ENCODE data around the gene STPG4. TPM values are rescaled to one million over a fixed set of nuclear protein-coding genes. Genes with fewer than 3 reads are reported as not detected.

The STPG4 gene
- total RNA-seq, 2 donors from 2014 or later, result 0.19 to 0.50 TPM

DNA sequence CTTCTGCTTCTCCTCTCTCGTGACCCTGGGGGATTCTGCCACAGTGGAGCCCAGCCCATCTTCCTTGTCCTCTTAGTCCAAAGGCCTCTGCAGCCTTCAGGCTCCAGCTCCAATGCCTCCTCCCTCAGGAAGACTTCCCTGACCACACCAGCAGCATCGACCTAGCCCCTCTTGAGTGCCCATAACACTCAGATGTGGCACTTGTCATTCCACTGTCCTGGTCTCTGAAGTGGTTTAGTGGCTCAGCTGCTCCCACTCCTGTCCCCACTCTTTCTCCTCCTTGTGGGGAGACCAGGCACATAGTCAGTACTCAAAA, 97.5 kb downstream of the STPG4 start:
- Mint-ChIP-seq H3K4me3 (no peak overlapping the region), H3K27ac (peak overlapping the region; percentile 84), H3K4me1 (peaks cover 5% of the 10 kb centered on the region), H3K27me3 (no peaks in the 10 kb centered on the region), H3K36me3 (ENCODE audit: low read depth) (peaks cover 63% of the 10 kb centered on the region), H3K9me3 (no peaks in the 10 kb centered on the region)
- ATAC-seq (replicated peaks), result no peak

DNA sequence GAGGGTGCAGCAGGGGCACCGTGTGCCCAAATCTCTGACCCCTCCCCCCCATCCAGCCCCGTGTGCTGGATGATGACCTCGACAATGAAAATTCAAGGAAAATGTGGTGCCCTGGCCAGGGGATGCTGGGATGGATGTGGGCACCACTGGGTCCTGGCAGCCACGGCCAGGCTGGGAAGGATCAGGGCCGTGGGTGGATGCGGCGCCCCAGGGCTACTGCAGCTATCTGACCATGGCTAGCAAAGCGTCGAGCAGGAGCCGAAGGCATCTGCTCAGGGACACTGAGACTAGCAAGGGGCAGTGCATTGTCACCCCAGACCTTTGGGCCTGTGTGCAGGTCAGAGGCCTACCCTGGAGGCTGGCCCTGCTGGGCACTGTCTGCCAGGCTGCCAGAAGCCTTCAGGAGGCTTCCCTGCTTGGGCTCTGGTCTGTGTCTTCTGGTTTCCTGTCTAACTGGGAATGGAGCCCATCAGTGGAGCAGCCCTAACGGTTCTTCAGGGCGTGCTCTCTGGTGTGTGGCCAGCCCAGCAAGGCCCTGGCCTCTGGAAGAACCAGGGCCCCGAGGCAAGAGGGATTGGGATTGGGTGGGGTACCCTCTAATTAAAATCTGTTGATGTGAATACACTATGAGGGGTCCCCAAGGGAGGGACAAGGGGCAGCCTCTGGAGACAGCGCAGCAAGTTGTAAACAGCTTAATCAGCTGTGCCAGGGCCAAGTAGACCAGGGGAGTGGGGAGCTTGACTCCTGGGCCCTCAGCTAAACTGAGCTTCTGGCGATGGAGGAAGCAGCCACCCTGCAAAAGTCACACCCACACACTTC, 98.0 kb downstream of the STPG4 start:
- Mint-ChIP-seq H3K9me3 (no peaks in the 10 kb centered on the region), H3K27ac (peak overlapping the region; percentile 84), H3K4me3 (no peak overlapping the region), H3K27me3 (no peaks in the 10 kb centered on the region), H3K4me1 (peaks cover 10% of the 10 kb centered on the region), H3K36me3 (ENCODE audit: low read depth) (peaks cover 63% of the 10 kb centered on the region)
- no peak for ATAC-seq (replicated peaks)

DNA sequence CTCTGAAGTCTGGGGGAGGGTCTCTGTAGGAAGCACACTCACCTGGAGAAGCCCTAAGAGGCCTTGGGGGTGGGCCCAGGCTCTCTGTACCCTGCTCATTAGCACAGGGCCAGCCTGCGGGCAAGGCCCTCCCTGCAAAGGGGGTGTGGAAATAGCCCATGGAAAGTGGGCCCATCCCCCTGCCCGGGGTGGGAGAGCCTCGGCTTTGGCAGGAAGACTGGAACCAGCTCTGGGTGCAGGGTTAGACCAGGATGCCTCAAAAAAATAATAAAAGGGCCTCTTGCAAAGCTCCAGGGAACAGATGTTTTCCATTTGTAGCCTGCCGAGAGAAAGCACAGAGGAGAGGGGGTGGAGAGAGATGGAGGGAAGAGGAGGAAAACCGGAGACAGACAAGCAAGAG, 98.7 kb downstream of the STPG4 start:
- H3K36me3 Mint-ChIP-seq (ENCODE audit: low read depth), result peaks cover 63% of the 10 kb centered on the region
- no peak for ATAC-seq (replicated peaks)
- H3K9me3 Mint-ChIP-seq, result no peaks in the 10 kb centered on the region
- H3K4me3 Mint-ChIP-seq, result no peak overlapping the region
- peak overlapping the region; percentile 49 for H3K27ac Mint-ChIP-seq
- H3K27me3 Mint-ChIP-seq, result no peaks in the 10 kb centered on the region
- peaks cover 10% of the 10 kb centered on the region for H3K4me1 Mint-ChIP-seq

DNA sequence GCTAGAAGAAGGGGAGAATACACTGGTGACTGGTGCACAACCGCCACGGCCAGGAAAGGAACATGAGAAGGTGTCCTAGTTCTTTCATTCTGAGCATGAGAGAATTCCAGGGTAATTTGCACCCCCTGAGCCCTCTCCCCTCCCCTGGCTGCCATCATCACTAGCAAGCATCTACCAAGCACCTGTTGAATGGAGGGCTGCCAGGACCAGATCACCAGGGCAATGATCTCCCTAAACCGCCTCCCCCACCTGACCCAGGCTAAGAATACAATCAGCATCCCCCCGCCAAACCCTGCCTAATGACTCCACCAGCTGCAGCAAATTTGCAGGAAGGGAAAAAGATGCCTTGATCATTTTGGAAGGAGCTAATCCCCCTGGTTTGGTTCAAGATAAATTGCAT, 100.2 kb downstream of the STPG4 start:
- Mint-ChIP-seq H3K27ac (no peak overlapping the region), H3K4me1 (peaks cover 10% of the 10 kb centered on the region), H3K36me3 (ENCODE audit: low read depth) (peaks cover 68% of the 10 kb centered on the region), H3K27me3 (no peaks in the 10 kb centered on the region), H3K9me3 (no peaks in the 10 kb centered on the region), H3K4me3 (no peak overlapping the region)
- ATAC-seq (replicated peaks), result no peak

DNA sequence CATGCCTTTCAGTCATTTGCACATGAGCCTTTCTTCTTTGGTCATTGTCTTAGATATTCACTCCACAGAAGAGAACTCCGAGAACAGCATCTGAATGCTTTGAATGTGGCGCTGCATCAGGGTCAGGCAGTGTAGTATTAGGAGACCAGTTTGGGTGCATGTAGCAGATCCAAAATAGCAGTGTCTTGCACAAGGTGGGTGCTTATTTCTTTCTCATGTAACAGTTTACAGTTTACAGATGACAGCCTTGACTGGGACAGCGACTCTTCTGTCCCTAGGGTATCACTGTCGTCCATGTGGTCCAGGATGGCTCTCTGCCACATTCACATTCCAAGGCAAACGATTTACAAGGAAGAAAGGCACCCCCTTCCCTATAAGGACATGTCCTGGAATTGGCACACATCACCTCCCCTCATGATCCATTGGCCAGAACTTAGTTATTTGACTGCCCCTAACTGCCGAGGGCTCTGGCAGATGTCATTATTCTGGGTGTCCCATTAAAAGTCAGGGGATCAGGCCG, 101.0 kb downstream of the STPG4 start:
- H3K9me3 Mint-ChIP-seq, result no peaks in the 10 kb centered on the region

DNA sequence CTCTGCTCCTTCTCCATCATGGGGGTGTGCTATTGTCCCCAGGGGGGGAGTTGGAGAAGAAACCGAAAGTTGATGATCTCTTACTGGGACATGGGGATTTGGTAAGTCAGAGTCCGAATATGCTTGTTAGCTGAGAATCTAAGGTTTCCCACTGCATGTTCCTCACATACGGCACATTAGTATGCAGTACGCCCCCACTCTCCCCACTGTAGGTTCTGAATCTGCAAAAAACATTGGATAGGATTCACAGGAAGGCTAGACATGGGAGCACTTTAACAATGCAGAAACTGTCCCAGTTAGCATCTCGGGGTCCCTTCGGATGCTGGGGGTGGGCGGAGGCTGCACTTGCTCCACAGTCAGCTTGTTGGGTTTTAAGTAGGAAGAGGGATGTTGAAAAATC, 102.3 kb downstream of the STPG4 start:
- ATAC-seq (replicated peaks), result no peak
- no peaks in the 10 kb centered on the region for H3K27me3 Mint-ChIP-seq
- no peak overlapping the region for H3K27ac Mint-ChIP-seq
- no peak overlapping the region for H3K4me3 Mint-ChIP-seq
- H3K9me3 Mint-ChIP-seq, result no peaks in the 10 kb centered on the region
- H3K4me1 Mint-ChIP-seq, result peaks cover 10% of the 10 kb centered on the region
- peaks cover 70% of the 10 kb centered on the region for H3K36me3 Mint-ChIP-seq (ENCODE audit: low read depth)

More for the DNA sequence above, 101.0 kb downstream of the STPG4 start:
- H3K27me3 Mint-ChIP-seq, result no peaks in the 10 kb centered on the region
- no peak overlapping the region for H3K4me3 Mint-ChIP-seq
- no peak for ATAC-seq (replicated peaks)
- H3K36me3 Mint-ChIP-seq (ENCODE audit: low read depth), result peaks cover 65% of the 10 kb centered on the region
- H3K4me1 Mint-ChIP-seq, result peaks cover 10% of the 10 kb centered on the region
- no peak overlapping the region for H3K27ac Mint-ChIP-seq

DNA sequence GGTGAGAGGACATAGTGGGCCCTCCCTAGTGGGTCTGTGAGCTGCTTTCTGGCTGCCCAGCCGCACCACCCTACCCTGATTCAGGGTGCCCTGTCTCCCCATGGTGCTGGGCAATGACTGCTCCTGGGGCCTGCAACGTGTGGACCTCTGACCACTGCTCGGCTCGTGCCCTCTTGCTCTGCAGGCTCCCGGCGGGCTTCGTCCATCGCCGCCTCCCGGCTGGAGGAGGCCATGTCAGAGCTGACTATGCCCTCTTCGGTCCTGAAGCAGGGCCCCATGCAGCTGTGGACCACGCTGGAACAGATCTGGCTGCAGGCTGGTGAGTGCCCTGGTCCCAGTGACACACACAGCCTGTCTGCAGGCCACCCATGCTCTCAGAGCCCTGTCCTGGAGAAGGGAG, 103.5 kb downstream of the STPG4 start:
- Mint-ChIP-seq H3K4me1 (peaks cover 5% of the 10 kb centered on the region), H3K9me3 (no peaks in the 10 kb centered on the region), H3K4me3 (no peak overlapping the region), H3K36me3 (ENCODE audit: low read depth) (peaks cover 73% of the 10 kb centered on the region), H3K27me3 (no peaks in the 10 kb centered on the region), H3K27ac (no peak overlapping the region)
- ATAC-seq (replicated peaks), result no peak

DNA sequence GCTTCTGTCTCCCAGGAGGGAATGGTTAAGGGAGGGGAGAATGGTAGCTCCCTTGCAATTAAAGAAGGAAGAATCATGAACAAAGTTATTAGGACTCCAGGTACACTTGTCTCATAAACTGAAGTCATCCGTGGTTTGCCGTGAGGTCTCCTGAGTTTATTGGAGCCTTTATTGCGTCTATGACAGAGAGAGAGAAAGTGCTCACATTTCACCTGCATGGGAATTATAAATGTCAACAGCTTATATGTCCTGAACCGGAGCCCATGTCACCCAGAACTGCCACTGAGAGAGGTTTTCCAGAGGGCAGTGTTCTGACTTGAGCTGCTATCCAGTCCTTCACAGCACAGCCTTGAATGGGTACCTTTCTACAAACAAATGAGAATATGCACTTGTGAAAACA, 104.3 kb downstream of the STPG4 start:
- no peaks in the 10 kb centered on the region for H3K9me3 Mint-ChIP-seq
- no peak overlapping the region for H3K4me3 Mint-ChIP-seq
- H3K27ac Mint-ChIP-seq, result peak overlapping the region; percentile 48
- no peak for ATAC-seq (replicated peaks)
- H3K4me1 Mint-ChIP-seq, result peaks cover 5% of the 10 kb centered on the region
- peaks cover 75% of the 10 kb centered on the region for H3K36me3 Mint-ChIP-seq (ENCODE audit: low read depth)
- H3K27me3 Mint-ChIP-seq, result no peaks in the 10 kb centered on the region

- peaks cover 76% of the 10 kb centered on the region for H3K36me3 Mint-ChIP-seq (ENCODE audit: low read depth)
- H3K9me3 Mint-ChIP-seq, result no peaks in the 10 kb centered on the region
- H3K4me1 Mint-ChIP-seq, result peaks cover 5% of the 10 kb centered on the region
- peak; percentile 80 for ATAC-seq (replicated peaks)
- no peak overlapping the region for H3K4me3 Mint-ChIP-seq
- H3K27me3 Mint-ChIP-seq, result no peaks in the 10 kb centered on the region
- H3K27ac Mint-ChIP-seq, result peak overlapping the region; percentile 48
Measured at GRCh38 chr2:47050021-47050760, 104.9 kb downstream of the STPG4 start.

DNA sequence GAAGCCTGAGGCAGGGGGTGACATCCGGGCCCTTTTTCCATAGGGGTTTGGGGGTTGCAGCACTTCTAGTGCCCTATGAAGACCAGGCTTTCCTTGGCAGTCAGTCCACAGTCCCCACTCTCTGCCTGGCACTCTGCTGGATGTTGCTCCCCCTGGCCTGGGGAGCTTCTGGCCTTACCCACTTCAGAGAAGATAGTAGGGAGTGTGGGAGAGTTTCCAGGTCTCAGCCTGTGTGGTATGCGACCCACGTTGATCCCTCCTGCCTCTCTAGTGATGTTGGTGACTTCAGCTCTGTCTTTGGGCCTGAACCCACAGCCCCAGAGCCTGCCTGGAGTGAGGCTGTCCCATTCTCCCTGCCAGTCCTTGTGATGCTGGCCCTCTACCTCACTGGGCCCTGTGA, 105.6 kb downstream of the STPG4 start:
- ATAC-seq (replicated peaks), result no peak
- H3K27ac Mint-ChIP-seq, result peak overlapping the region; percentile 48
- H3K36me3 Mint-ChIP-seq (ENCODE audit: low read depth), result peaks cover 74% of the 10 kb centered on the region
- H3K4me1 Mint-ChIP-seq, result peaks cover 5% of the 10 kb centered on the region
- H3K27me3 Mint-ChIP-seq, result no peaks in the 10 kb centered on the region
- no peak overlapping the region for H3K4me3 Mint-ChIP-seq
- H3K9me3 Mint-ChIP-seq, result no peaks in the 10 kb centered on the region

GRCh38 chr2:47048801-47049480, 106.2 kb downstream of the STPG4 start:
- Mint-ChIP-seq H3K9me3 (no peaks in the 10 kb centered on the region), H3K27ac (no peak overlapping the region)

GRCh38 chr2:47046271-47046670, 108.8 kb downstream of the STPG4 start:
- H3K4me1 Mint-ChIP-seq, result peaks cover 6% of the 10 kb centered on the region
- no peak for ATAC-seq (replicated peaks)

More at GRCh38 chr2:47048801-47049480, 106.2 kb downstream of the STPG4 start:
- no peaks in the 10 kb centered on the region for H3K27me3 Mint-ChIP-seq
- H3K4me1 Mint-ChIP-seq, result peaks cover 11% of the 10 kb centered on the region
- ATAC-seq (replicated peaks), result no peak
- peaks cover 75% of the 10 kb centered on the region for H3K36me3 Mint-ChIP-seq (ENCODE audit: low read depth)
- no peak overlapping the region for H3K4me3 Mint-ChIP-seq

DNA sequence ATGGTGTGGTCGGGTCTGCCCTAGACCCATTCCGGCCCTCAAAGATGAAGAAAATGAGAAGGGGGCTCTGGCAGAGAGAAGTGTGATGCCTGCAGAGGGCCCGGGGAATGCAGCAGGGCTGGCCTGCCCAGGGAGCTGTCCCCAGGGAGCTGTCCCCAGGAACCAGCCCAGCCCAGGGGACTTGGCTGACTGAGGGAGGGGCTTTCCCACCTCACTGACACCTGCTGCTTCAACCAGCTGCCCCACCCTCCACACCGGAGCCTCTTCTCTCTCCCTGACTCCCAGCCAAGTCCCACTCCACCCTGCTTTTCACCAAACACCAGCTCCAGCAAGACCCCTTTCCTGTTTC, 111.2 kb downstream of the STPG4 start:
- Mint-ChIP-seq H3K27me3 (no peaks in the 10 kb centered on the region), H3K9me3 (no peaks in the 10 kb centered on the region), H3K4me1 (peaks cover 10% of the 10 kb centered on the region), H3K4me3 (no peak overlapping the region), H3K27ac (peak overlapping the region; percentile 84), H3K36me3 (ENCODE audit: low read depth) (peaks cover 79% of the 10 kb centered on the region)
- no peak for ATAC-seq (replicated peaks)

More at GRCh38 chr2:47046271-47046670, 108.8 kb downstream of the STPG4 start:
- no peaks in the 10 kb centered on the region for H3K27me3 Mint-ChIP-seq
- H3K36me3 Mint-ChIP-seq (ENCODE audit: low read depth), result peaks cover 75% of the 10 kb centered on the region
- no peak overlapping the region for H3K27ac Mint-ChIP-seq
- H3K9me3 Mint-ChIP-seq, result no peaks in the 10 kb centered on the region
- H3K4me3 Mint-ChIP-seq, result no peak overlapping the region

GRCh38 chr2:47043142-47043890, 111.8 kb downstream of the STPG4 start:
- no peak for ATAC-seq (replicated peaks)
- Mint-ChIP-seq H3K27ac (peak overlapping the region; percentile 36), H3K4me3 (no peak overlapping the region), H3K9me3 (no peaks in the 10 kb centered on the region), H3K36me3 (ENCODE audit: low read depth) (peaks cover 83% of the 10 kb centered on the region), H3K4me1 (peaks cover 14% of the 10 kb centered on the region), H3K27me3 (no peaks in the 10 kb centered on the region)
